ENCODE measurements around the gene SDR42E1. TPM values are rescaled to one million over a fixed set of nuclear protein-coding genes. Genes with fewer than 3 reads are reported as not detected.

The SDR42E1 gene
- total RNA-seq, 1 donor from 2014 or later, result not detected

GRCh38 chr16:81940781-81941560 is 70.3 kb downstream of the SDR42E1 start:
- Mint-ChIP-seq H3K27me3 (ENCODE audit: low read depth) (no peaks in the 10 kb centered on the region), H3K4me3 (no peak overlapping the region), H3K27ac (ENCODE audit: unreplicated experiment) (no peak overlapping the region), H3K9me3 (no peaks in the 10 kb centered on the region), H3K4me1 (peaks cover 47% of the 10 kb centered on the region), H3K36me3 (ENCODE audit: low read depth) (no peaks in the 10 kb centered on the region)
- TF ChIP-seq CTCF (conservative IDR thresholded peaks at IDR 0.05), result peak; percentile 71
- no peak for DNase-seq (ENCODE audit: low read depth, low spot score)

- Mint-ChIP-seq H3K9me3 (no peaks in the 10 kb centered on the region), H3K27ac (ENCODE audit: unreplicated experiment) (no peak overlapping the region), H3K36me3 (ENCODE audit: low read depth) (no peaks in the 10 kb centered on the region), H3K4me1 (peaks cover 43% of the 10 kb centered on the region), H3K27me3 (ENCODE audit: low read depth) (no peaks in the 10 kb centered on the region), H3K4me3 (no peak overlapping the region)
- no peak for TF ChIP-seq CTCF (conservative IDR thresholded peaks at IDR 0.05)
- DNase-seq (ENCODE audit: low read depth, low spot score), result no peak
These were observed 71.9 kb downstream of the SDR42E1 start for GRCh38 chr16:81939164-81940056.

Other genes starting within 250 kb of the SDR42E1 start
- 0.93 and 1.7 TPM in 2 replicates for gene PLCG2, start 232.2 kb downstream of the SDR42E1 start, total RNA-seq
- gene HSD17B2, start 23.8 kb upstream of the SDR42E1 start, total RNA-seq, result not detected in 2 replicates
- 50.1 and 50.5 TPM in 2 replicates for gene MPHOSPH6, start 158.8 kb upstream of the SDR42E1 start, total RNA-seq

Data from neural crest cell (in vitro differentiated cells).